SK-N-SH treated with all-trans-retinoic acid at 6 μM for 48 hours (cell line): Measurements from ENCODE around the gene USH2A.

ENCODE experiments used
- ARNTL ChIP-seq: fragments of 450-650 bp; formaldehyde crosslinking; IDR thresholded peaks from 2 replicates; pipeline ENCODE4 v1.5.0; 2020; ENCODE audit warnings: low read depth, mild to moderate bottlenecking, moderate library complexity, borderline replicate concordance
- ESRRG ChIP-seq: fragments of 250-450 bp; sonication (Bioruptor Pico); IDR thresholded peaks from 2 replicates; pipeline ENCODE4 v1.6.1; 2021; ENCODE audit warnings: mild to moderate bottlenecking
- OSR1 ChIP-seq: fragments of 250-450 bp; sonication (Bioruptor Pico); IDR thresholded peaks from 2 replicates; pipeline ENCODE4 v1.8.0; 2022; ENCODE audit warnings: moderate library complexity, mild to moderate bottlenecking, inconsistent platforms
- TCF4 ChIP-seq: fragments of 250-450 bp; sonication (Bioruptor Pico); IDR thresholded peaks from 2 replicates; pipeline ENCODE4 v1.8.0; 2021; ENCODE audit warnings: mild to moderate bottlenecking, moderate library complexity, borderline replicate concordance
- TOX ChIP-seq: fragments of 250-450 bp; sonication (Bioruptor Pico); IDR thresholded peaks from 2 replicates; pipeline ENCODE4 v1.8.0; 2021; ENCODE audit warnings: mild to moderate bottlenecking, moderate library complexity, borderline replicate concordance
- ZFP30 ChIP-seq: fragments of 450-650 bp; formaldehyde crosslinking; IDR thresholded peaks from 2 replicates; pipeline ENCODE4 v1.5.0; 2022; ENCODE audit warnings: mild to moderate bottlenecking, moderate library complexity
- ZNF565 ChIP-seq: fragments of 450-650 bp; formaldehyde crosslinking; conservative IDR thresholded peaks from 2 replicates; pipeline ENCODE4 v1.5.0; 2020; ENCODE audit warnings: low read depth, mild to moderate bottlenecking, moderate library complexity
- TF ChIP-seq, protein P1 (sequence below): fragments of 250-450 bp; sonication (Bioruptor Pico); IDR thresholded peaks from 2 replicates; pipeline ENCODE4 v1.8.0; 2021; ENCODE audit warnings: low read depth, mild to moderate bottlenecking, moderate library complexity, borderline replicate concordance

DNA sequence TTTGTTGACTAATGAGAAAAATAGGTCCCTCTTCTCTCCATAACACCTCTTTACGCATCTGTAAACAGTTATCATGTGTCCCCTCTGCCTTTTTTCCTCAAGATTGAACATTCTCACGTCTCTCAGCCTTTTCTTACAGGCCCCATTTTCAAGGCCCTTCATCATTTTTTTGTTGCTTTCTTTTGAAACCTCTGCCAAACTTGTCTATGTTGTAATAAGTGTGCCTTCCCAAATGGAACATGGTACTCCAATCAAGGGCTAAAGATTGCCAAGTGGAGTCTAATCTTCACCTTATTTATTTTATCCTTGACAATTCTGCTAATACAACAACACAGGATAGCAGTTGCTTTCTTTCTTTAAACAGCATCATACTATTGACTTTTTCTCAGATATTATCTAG is 280.3 kb downstream of the USH2A start:
- TF ChIP-seq TCF4 (no peak), ARNTL (no peak), OSR1 (CRISPR knock-in tag) (no peak), ZNF565 (CRISPR knock-in tag) (no peak), ZFP30 (no peak), ESRRG (CRISPR knock-in tag) (no peak), TOX (CRISPR knock-in tag) (no peak)
- TF ChIP-seq, protein P1, sequence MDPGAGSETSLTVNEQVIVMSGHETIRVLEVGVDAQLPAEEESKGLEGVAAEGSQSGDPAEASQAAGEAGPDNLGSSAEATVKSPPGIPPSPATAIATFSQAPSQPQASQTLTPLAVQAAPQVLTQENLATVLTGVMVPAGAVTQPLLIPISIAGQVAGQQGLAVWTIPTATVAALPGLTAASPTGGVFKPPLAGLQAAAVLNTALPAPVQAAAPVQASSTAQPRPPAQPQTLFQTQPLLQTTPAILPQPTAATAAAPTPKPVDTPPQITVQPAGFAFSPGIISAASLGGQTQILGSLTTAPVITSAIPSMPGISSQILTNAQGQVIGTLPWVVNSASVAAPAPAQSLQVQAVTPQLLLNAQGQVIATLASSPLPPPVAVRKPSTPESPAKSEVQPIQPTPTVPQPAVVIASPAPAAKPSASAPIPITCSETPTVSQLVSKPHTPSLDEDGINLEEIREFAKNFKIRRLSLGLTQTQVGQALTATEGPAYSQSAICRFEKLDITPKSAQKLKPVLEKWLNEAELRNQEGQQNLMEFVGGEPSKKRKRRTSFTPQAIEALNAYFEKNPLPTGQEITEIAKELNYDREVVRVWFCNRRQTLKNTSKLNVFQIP (CRISPR knock-in tag): no peak
